Prostate gland (tissue), 2 donors: Measurements from ENCODE around the gene NUTF2. TPM values are rescaled to one million over a fixed set of nuclear protein-coding genes. Genes with fewer than 3 reads are reported as not detected.
A peak's percentile ranks its signal among the peaks of the same experiment; 100 is the strongest.

Experiments
- DNase-seq: peaks from one replicate; pipeline ENCODE4 v3.0.0-alpha.2; 2019; ENCODE audit warnings: low spot score
- H3K27ac ChIP-seq, 2 donors: fragments of 200-600 bp; sonication (generic); 2 replicates each; pipeline ENCODE4 v1.5.1; 2017 to 2019
- H3K27me3 ChIP-seq: fragments of 200-600 bp; sonication (generic); replicated peaks from 2 replicates; pipeline ENCODE4 v1.5.1; 2019; ENCODE audit not compliant: insufficient read depth
- H3K36me3 ChIP-seq, 2 donors: fragments of 200-600 bp; sonication (generic); 1 replicate in 1 of 2; 2 replicates in 1 of 2; pipeline versions ENCODE4 v1.5.1 to v1.8.1; 2017 to 2019
- H3K4me1 ChIP-seq: fragments of 200-600 bp; sonication (generic); replicated peaks from 2 replicates; pipeline ENCODE4 v1.5.1; 2019
- H3K4me3 ChIP-seq, 2 donors: fragments of 200-600 bp; sonication (generic); 2 replicates each; pipeline ENCODE4 v1.5.1; 2017 to 2019
- H3K9me3 ChIP-seq: fragments of 200-600 bp; sonication (generic); 2 replicates; pipeline ENCODE4 v1.5.1; 2017
- POLR2A ChIP-seq: fragments of 450-650 bp; IDR thresholded peaks from one replicate; pipeline ENCODE4 v1.6.1; 2016; ENCODE audit warnings: antibody characterized with exemption, mild to moderate bottlenecking
- POLR2AphosphoS5 ChIP-seq: sonication (generic); formaldehyde crosslinking; IDR thresholded peaks from one replicate; pipeline ENCODE4 v1.6.1; 2017; ENCODE audit warnings: antibody characterized with exemption
- WGBS: methylation state at CpG from one replicate; pipeline ENCODE4 v1.1.5; 2018; 5-methylcytosine and 5-hydroxymethylcytosine counted together
- intact Hi-C: fragments of 100-400 bp; cut with DNase I; formaldehyde crosslinking; loops from one replicate; pipeline ENCODE4 v1.14.2; 2022
- total RNA-seq, 2 donors: library from RNA; depleted of rRNA; stranded (reverse); fragments of >200 nt; gene quantifications; one replicate each; pipeline ENCODE4 v1.1.0, GENCODE V29; 2016
- TF ChIP-seq, protein P1 (sequence below), 4 experiments: fragments of 200-600 bp in 2 of 4; fragments of 450-650 bp in 2 of 4; sonication (generic) in 2 of 4; IDR thresholded peaks; 1 replicate in 3 of 4; 2 replicates in 1 of 4; pipeline ENCODE4 v1.5.1; 2016 to 2019; ENCODE audit warnings: antibody characterized with exemption in 4 of 4, mild to moderate bottlenecking in 2 of 4, moderate library complexity in 2 of 4

Gene NUTF2
- total RNA-seq, 2 donors from 2014 or later, result 61.5 to 234 TPM

GRCh38 chr16:67803894-67804293 lies 42.8 kb upstream of the NUTF2 start:
- WGBS, result 87% methylated on average over 3 of the region's 3 CpGs
- Histone ChIP-seq H3K27ac (no peak overlapping the region), H3K36me3 (no peaks in the 10 kb centered on the region), H3K4me1 (peaks cover 14% of the 10 kb centered on the region), H3K9me3 (no peaks in the 10 kb centered on the region), H3K4me3 (no peak overlapping the region), H3K27me3 (no peaks in the 10 kb centered on the region)
- TF ChIP-seq POLR2A, result no peak
- TF ChIP-seq, protein P1, sequence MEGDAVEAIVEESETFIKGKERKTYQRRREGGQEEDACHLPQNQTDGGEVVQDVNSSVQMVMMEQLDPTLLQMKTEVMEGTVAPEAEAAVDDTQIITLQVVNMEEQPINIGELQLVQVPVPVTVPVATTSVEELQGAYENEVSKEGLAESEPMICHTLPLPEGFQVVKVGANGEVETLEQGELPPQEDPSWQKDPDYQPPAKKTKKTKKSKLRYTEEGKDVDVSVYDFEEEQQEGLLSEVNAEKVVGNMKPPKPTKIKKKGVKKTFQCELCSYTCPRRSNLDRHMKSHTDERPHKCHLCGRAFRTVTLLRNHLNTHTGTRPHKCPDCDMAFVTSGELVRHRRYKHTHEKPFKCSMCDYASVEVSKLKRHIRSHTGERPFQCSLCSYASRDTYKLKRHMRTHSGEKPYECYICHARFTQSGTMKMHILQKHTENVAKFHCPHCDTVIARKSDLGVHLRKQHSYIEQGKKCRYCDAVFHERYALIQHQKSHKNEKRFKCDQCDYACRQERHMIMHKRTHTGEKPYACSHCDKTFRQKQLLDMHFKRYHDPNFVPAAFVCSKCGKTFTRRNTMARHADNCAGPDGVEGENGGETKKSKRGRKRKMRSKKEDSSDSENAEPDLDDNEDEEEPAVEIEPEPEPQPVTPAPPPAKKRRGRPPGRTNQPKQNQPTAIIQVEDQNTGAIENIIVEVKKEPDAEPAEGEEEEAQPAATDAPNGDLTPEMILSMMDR (IDR thresholded peaks at IDR 0.05), result no peak
- no peak for TF ChIP-seq POLR2AphosphoS5
- intact Hi-C loops, result loop anchor here (10.0 kb wide), 1 partner anchor 129 kb away; no protein-coding TSS in a partner anchor
- DNase-seq, result no peak

DNA sequence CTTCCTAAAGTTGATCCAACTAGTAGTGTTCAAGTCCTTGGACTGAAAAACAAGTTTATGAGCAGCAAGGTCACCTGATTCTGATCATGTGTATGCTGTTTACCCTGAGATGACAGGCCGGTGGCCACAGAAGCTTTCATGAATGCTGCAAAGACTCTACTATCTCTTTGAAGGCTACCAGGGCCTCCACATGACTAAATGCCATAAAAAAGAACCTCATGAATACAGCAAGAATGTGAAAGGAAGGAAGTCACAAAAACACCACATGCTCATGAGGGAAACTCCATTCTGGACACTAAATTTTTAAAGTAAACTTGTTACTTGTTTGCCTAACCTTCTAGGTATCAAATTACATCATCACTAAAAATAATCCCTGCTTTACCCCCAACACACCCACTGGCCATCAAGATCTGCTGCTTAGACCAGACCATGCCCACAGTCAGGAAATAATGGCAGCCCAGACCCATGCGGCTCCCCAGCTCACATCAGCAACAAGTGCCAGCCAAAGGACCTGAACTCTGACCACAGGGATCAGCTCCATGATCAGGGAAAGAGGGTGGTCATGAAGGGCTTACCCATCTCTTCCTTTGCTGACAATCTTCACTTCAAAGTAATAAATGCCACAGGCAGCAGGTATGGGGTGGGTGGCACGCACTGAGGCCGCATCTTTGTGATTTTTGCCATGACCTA lies 41.7 kb upstream of the NUTF2 start:
- no peaks in the 10 kb centered on the region for H3K36me3 ChIP-seq
- intact Hi-C loops, result loop anchor here (10.0 kb wide), 1 partner anchor 130 kb away; no protein-coding TSS in a partner anchor
- TF ChIP-seq POLR2AphosphoS5 (no peak), POLR2A (no peak)
- TF ChIP-seq, protein P1 (IDR thresholded peaks at IDR 0.05), result no peak
- 71% methylated on average over 4 of the region's 4 CpGs for WGBS
- no peaks in the 10 kb centered on the region for H3K27me3 ChIP-seq
- H3K27ac ChIP-seq, result peak overlapping the region in 1 of 2 donors; percentile 81
- no peaks in the 10 kb centered on the region for H3K9me3 ChIP-seq
- H3K4me1 ChIP-seq, result peaks cover 14% of the 10 kb centered on the region
- H3K4me3 ChIP-seq, result peak overlapping the region; percentile 94 to 98
- no peak for DNase-seq

DNA sequence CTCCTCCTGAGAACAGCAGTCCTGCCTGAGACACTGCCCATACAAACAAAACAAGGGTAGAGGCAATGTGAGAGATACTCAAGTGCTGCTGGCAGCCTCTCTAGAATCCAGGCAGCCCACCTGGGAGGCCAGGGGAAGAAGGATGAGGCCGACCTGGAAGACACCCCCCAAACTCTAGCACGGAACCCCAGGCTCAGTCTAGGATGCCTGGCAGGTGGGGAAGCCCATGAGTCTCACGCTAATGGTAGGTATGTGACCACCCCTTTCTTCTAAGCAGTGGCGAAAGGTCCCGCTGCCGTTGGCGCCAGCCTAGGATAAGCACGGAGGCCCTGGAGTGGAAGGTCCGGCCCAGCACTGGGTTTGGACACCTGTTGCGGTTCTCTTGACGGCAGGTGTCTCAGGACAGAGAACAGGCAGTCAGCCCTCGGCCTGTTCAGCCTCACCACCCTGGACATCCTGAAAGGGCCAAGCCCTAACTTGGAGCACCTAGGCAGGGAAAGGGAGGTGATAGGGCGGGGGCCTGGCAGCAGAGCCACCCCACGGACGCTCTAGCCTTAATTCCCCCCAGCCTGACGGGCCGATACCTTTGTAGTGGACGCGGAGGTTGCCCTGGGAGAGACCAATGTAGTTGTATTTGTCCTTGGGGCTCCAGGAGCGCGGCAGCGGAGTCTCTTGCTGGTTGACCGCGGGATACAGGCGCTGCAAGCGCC lies 40.9 kb upstream of the NUTF2 start:
- Histone ChIP-seq H3K4me1 (peaks cover 14% of the 10 kb centered on the region), H3K27me3 (no peaks in the 10 kb centered on the region), H3K4me3 (peak overlapping the region; percentile 94 to 98), H3K9me3 (no peaks in the 10 kb centered on the region), H3K36me3 (no peaks in the 10 kb centered on the region), H3K27ac (peak overlapping the region; percentile 81 to 86)
- intact Hi-C loops, result loop anchor here (10.0 kb wide), 1 partner anchor 131 kb away; no protein-coding TSS in a partner anchor
- TF ChIP-seq POLR2AphosphoS5 (no peak), POLR2A (no peak)
- TF ChIP-seq, protein P1 (IDR thresholded peaks at IDR 0.05), result peak in 1 of 4 experiments; percentile 9
- under 1% methylated on average over 24 of the region's 26 CpGs for WGBS
- no peak for DNase-seq

DNA sequence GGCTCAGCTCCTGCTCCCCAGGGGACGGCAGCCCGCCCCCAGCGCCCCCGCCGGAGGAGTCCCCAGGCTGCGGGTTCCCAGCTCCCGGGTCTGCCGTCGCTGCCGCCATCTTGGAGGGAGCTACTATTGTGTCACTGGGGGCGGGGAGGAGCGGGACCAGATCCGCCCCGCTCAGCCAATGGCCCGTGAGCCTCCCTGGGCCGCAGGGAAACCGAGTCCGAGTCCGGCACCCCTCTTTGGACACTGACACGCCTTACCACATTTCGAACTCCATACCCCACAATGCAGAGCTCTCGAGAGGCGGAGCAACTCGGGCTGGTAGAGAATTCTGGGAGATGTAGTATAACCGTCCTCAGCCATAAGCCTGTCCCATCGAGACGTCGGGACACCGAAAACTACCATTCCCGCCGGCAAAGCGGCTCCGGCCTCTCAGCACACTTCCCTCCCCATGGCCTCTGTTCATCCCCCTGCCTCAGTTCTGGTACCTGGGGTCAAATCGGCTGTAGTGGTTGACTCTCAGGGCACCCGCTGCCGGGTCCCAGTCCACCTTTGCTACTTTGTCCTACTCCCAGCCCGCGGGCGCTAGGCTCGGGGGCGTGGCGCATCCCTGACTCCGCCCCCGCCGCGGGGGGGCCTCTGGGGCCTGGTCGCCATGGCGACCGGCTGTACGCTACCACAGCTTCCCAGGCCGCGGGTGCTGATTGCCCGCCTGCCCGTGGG lies 40.1 kb upstream of the NUTF2 start, which contains the start of the genes RANBP10 and TSNAXIP1:
Gene RANBP10, minus strand, starts transcription at position 133 of the 720 bp plus-strand sequence. Its CDS starts 24 bp downstream, at position 109.
Gene TSNAXIP1, plus strand, starts transcription at position 462 of the 720 bp plus-strand sequence. CDS start 261 bp downstream, outside the sequence.
- Histone ChIP-seq H3K9me3 (no peaks in the 10 kb centered on the region), H3K27ac (peak within 1 kb of the TSS; percentile 81 to 86), H3K36me3 (no peaks in the 10 kb centered on the region), H3K4me1 (peaks cover 14% of the 10 kb centered on the region), H3K4me3 (peak within 1 kb of the TSS; percentile 94 to 98), H3K27me3 (no peaks in the 10 kb centered on the region)
- TF ChIP-seq, protein P1 (IDR thresholded peaks at IDR 0.05), result peak in 1 of 4 experiments; percentile 19
- peak; percentile 89 for TF ChIP-seq POLR2A
- TF ChIP-seq POLR2AphosphoS5, result peak; percentile 94
- intact Hi-C loops, result loop anchor here (10.0 kb wide), 1 partner anchor 132 kb away; no protein-coding TSS in a partner anchor
- peak; percentile 98 for DNase-seq
- 1% methylated on average over 35 of the region's 54 CpGs for WGBS
